HG02571 (cell line): ENCODE results near the gene PODN.

Experiments used
- ATAC-seq: cut with Tn5 transposase; IDR thresholded peaks from one replicate; pipeline ENCODE4 v1.9.1; 2021; ENCODE audit warnings: mild to moderate bottlenecking, moderate library complexity; ENCODE audit not compliant: unreplicated experiment

PODN gene, protein sequence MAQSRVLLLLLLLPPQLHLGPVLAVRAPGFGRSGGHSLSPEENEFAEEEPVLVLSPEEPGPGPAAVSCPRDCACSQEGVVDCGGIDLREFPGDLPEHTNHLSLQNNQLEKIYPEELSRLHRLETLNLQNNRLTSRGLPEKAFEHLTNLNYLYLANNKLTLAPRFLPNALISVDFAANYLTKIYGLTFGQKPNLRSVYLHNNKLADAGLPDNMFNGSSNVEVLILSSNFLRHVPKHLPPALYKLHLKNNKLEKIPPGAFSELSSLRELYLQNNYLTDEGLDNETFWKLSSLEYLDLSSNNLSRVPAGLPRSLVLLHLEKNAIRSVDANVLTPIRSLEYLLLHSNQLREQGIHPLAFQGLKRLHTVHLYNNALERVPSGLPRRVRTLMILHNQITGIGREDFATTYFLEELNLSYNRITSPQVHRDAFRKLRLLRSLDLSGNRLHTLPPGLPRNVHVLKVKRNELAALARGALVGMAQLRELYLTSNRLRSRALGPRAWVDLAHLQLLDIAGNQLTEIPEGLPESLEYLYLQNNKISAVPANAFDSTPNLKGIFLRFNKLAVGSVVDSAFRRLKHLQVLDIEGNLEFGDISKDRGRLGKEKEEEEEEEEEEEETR

GRCh38 chr1:53061859-53062707 is at the start of gene PODN:
Gene PODN, plus strand, starts transcription at chr1:53062213. Its CDS starts 7,643 bp downstream, at chr1:53069856.
- no peak for ATAC-seq

GRCh38 chr1:53014791-53015507 is 47.1 kb upstream of the PODN start:
- ATAC-seq = peak; percentile 89

- ATAC-seq = no peak
Observed at GRCh38 chr1:53015508-53015860, 46.5 kb upstream of the PODN start.

DNA sequence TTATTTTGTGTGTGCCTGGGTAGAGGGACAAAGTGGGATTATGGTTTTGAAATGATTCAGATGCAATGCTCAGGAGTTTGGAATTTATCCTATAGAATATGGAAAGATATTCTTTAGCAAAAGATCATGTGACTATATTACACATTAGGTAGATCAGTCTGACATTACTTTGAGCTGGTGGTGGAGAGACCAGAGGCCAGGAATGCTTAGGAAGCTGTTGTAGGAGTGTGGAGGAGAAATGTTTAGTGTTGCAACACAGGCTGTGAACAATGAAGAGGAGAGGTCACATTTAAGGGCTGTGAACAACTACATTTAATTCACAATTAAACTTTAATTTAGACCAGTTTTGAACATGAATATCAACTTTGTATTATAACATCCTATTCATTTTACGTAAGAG is 45.3 kb upstream of the PODN start:
- no peak for ATAC-seq

DNA sequence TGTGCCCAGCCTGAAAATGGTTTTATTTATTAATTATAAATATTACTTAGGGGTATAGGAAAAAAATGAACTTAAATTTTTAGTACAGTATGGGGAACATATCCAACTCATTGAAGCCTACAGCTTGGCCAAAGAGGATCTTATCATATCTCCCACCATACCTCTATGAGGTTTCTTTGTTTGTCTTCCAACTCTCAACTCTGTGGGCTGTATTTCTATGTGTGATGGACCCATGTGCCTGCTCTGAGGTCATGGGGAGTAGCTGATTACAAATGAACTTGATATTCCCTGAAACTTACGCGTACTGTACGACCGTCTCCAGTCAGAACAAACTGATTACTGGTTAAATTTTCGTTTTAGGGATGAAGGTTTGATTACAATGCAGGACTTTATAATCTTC is 41.4 kb upstream of the PODN start:
- no peak for ATAC-seq

DNA sequence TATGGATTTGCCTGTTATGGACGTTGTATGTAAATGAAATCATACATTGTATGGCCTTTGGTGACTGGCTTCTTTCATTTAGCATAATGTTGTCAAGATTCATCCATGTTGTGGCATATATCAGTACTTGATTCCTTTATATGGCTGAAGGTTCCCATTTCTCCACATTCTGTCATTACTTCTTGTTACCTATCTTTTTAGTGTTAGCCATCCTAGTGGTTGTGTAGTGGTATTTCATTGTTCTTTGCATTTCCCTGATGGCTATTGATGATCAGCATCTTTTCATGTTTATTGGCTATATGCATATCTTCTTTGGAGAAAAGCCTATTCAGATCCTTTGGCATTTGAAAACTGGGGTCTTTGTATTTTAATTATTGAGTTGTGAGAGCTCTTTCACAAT is 39.8 kb upstream of the PODN start:
- no peak for ATAC-seq

- no peak for ATAC-seq
Observed at GRCh38 chr1:53023546-53023945, 38.5 kb upstream of the PODN start.

DNA sequence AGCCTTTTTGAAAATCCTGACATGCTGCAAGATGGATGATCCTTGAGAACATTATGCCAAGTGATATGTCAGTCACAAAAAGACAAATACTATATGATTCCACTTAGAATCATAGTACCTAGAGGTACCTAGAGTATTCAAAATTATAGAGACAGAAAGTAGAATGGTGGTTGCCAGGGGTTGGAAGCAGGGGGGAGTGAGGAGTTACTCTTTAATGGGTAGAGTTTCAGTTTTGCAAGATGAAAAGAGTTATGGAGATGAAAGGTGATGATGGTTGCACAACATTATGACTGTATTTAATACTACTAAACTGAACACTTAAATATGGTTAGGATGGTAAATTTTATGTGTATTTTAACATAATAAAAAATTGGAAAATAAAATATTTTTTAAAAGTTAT is 37.9 kb upstream of the PODN start:
- ATAC-seq = no peak

DNA sequence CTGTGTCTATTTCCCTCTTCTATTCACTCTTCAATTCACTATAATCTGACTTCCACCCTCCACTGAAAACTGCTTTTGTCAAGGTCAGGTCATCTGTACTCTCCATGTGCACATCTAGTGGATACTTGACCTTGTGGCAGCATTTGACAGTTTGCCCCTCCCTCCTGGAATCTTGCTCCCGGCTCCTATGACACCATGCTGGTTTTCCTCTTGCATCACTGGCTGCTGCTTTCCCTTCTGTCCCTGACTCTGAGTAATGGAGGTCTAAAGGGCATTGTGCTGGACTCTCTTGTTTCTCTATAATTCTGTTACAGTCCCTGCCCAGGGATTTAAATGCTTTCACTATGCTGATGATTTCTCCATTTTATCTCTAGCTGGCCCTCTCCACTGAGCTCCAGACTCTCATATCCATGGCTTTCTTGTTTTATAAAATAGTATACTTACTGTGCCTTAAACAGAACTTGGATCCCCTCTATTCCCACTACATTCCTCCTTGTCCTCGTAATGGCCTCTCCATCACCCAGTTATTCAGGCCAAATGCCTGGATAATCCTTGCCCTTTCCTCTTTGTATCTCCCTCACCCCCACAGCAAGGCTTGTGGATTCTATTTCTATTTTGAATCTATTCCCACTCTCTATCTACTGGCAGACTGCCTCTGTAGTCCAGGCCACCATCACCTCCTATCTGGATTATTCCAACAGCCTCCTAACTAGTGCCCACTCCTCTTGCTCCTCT is 36.8 kb upstream of the PODN start:
- no peak for ATAC-seq

- ATAC-seq = no peak
Observed at GRCh38 chr1:53025769-53026112, 36.3 kb upstream of the PODN start.

- ATAC-seq = no peak
Observed at GRCh38 chr1:53026254-53026653, 35.8 kb upstream of the PODN start.

DNA sequence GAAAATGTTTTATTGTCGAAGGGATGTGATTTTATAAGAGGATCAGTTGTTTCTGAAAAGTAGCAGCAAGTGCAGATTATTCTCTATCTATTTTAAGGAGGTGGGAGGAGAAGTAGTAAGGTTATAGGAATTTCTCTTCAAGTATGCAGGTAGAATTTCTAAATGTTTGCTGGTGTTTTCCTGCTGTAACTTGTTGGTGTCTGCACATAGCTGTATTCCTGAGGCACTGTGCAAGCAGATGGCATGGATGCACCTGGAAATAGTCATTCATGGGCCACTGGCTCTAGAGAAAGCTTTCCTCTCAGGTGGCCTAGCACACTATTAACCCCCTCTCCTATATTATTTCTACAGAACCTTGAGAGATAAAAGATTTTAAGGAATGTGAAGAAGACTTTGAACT is 30.3 kb upstream of the PODN start:
- ATAC-seq = no peak

DNA sequence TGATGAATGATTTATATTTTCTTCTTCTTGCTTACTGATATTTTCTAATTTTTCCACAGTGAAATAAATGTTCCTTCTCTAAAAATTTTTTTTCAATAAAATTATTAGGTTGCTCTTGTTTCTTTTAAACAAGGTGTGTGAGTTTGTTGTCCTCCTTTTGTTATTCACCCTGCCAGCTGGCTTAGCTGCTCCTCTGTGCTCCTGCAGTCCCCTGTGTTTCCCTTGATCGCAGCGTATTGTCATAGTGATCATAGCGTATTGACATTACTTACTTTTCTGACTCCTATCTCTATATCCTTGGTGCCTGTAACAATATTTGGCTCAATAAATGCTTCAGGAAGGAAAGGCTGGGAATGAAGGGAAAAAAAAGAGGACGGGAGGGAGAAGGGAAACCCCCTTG is 24.9 kb upstream of the PODN start:
- ATAC-seq = no peak

- no peak for ATAC-seq
Observed at GRCh38 chr1:53038566-53038965, 23.4 kb upstream of the PODN start.

DNA sequence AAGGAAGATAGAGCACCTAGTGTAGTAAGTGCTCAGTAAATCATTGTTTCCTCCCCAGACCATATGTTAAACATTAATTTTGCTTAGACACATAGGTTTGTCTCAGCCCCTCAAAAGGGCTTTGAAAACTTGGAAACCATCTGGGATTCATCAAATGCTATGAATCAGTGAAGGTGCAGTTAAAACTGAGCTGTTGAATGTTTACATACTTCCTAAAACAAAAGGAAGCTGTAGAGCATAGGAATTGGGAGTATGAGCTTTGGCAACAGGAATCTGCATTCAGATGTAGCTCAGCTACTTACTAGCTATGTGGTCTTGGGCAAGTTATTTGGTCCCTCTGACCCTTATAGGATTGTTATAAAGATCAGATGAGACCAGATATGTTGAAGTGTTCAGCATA is 18.7 kb upstream of the PODN start:
- ATAC-seq = no peak

DNA sequence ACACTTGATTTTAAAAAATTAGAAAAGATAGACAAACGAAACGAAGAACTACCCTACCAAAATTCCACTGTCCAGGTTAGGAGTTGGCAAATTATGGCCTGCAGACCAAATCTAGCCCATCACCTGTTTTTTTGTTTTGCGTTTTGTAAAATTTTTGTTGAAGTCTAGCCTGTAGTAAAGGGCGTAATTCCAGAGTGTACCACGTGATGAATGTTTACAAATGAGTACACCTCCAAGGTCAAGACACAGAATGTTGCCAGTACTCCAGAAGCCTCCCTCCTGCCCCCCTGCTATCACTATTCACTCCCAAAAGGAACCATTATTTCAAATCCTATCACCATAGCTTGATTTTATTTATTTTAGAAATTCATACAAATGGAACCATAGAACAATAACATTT is 17.1 kb upstream of the PODN start:
- no peak for ATAC-seq

GRCh38 chr1:53046930-53047329 is 15.1 kb upstream of the PODN start:
- no peak for ATAC-seq

- no peak for ATAC-seq
Observed at GRCh38 chr1:53047737-53048736, 14.0 kb upstream of the PODN start.

DNA sequence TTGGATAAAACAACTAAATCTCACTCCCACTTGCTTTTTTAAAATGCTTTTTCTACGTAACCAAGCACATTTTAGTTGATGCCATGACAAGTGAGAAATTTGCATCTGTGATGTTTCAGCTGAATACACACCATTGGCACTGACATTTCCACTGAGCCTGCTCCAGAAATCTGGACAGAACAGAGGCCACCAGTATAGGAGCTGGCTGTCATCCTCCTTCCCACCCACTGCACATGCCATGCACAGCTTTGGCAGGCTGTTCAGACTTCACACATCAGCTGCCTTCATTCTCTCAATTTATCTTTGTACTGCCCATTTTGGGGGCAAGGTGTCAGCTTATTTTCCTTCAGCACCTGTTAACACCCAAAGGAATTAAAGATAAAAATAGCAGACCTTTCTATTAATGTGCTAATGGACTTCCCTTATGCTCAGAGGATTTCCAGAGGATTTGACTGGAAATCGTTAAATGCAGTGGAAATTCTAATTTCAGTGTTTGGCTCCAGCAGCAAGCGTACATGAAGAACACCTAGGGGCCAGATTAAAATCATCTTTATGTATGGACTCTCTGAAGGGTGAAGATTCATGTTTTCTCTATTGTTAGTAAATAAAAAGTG is 12.9 kb upstream of the PODN start:
- no peak for ATAC-seq
